ENCODE results near the gene AZU1.

Gene AZU1

GRCh38 chr19:854549-854948 is 26.9 kb downstream of the AZU1 start:
- DNase-seq (ENCODE audit: low read depth, low spot score) = no peak

GRCh38 chr19:855142-855541 is 27.5 kb downstream of the AZU1 start:
- no peak for DNase-seq (ENCODE audit: low read depth, low spot score)

DNA sequence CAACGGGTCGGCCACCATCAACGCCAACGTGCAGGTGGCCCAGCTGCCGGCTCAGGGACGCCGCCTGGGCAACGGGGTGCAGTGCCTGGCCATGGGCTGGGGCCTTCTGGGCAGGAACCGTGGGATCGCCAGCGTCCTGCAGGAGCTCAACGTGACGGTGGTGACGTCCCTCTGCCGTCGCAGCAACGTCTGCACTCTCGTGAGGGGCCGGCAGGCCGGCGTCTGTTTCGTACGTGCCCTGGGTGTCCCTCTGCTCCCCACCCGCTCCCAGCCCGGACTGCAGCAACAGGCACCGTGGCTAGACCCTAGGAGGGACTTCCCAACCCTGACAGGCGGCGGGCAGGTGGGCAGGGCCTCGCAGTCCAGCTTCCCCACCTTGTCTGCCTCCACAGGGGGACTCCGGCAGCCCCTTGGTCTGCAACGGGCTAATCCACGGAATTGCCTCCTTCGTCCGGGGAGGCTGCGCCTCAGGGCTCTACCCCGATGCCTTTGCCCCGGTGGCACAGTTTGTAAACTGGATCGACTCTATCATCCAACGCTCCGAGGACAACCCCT is 28.0 kb downstream of the AZU1 start:
- DNase-seq (ENCODE audit: low read depth, low spot score) = no peak

DNA sequence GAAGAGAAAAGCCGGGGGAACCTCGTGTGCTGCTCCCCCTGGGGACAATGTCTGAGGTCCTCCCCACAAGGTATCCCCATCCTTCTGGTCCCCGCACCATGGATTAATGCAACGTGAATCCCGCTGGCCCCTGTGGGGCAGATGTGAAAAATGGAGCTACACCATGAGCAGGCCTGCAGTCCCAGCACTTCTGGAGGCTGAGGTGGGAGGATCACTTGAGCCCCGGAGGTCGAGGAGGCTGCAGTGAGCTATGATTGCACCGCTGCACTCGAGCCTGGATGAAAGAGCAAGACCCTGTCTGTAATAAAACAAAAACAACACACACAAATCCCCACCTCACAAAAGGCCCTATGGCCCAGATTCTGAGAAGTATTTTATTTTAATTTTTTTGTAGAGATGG is 30.6 kb downstream of the AZU1 start:
- DNase-seq (ENCODE audit: low read depth, low spot score) = no peak

GRCh38 chr19:858868-859843 is 31.5 kb downstream of the AZU1 start, which contains the start of gene CFD:
CFD (plus strand) TSS chr19:859664; CDS start chr19:859690, 26 bp downstream.
- no peak for DNase-seq (ENCODE audit: low read depth, low spot score)

DNA sequence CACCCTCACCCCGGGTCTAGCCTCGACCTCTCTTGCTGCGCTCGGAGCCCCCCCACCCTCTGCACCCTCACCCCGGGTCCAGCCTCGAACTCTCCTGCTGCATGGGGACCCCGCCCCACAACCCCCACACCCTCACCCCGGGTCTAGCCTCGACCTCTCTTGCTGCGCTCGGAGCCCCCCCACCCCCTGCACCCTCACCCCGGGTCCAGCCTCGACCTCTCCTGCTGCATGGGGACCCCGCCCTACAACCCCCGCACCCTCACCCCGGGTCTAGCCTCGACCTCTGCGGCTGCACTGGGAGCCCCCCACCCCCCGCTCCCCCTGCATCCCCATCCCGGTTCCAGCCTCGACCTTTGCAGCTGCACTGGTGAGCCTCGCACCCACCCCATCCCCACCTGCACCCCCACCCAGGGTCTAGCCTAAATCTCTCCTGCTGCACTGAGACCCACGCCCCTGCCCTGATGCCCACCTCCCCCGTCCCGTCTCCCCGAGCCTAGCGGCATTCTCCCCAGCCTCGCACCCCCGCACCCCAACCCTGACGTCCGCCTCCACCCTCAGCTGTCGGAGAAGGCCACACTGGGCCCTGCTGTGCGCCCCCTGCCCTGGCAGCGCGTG is 33.6 kb downstream of the AZU1 start:
- no peak for DNase-seq (ENCODE audit: low read depth, low spot score)

DNA sequence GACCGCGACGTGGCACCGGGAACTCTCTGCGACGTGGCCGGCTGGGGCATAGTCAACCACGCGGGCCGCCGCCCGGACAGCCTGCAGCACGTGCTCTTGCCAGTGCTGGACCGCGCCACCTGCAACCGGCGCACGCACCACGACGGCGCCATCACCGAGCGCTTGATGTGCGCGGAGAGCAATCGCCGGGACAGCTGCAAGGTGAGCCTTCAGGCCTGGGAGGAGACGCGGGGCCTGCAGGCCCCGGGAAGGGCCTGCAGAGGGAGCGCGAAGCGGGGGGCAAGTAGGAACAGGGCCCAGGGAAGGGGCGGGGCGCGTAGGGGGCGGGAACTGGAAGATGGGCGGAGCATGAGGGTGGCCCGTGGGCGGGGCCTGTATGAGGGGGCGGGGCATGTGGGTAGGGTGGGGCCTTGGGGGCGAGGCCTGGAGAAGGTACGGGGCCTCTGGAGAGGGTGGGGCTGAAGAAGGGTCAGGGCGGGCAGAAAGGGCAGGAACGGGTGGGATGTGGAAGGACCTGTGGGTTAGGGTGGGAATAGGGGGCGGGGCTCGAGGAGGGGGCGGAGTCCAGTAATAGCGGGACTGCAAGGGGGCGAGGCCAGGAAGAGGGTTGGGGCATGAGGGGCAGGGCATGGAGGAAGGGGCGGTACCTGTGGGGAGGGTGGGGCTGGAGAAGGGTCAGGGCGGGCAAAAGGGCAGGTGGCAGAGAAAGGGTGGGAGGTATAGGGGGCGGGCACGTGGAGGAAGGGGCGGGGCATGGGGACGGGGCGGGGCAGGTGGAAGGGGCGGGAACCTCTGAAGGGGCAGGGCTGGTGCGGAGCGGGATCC is 34.3 kb downstream of the AZU1 start:
- peak; percentile 45 for DNase-seq (ENCODE audit: low read depth, low spot score)

DNA sequence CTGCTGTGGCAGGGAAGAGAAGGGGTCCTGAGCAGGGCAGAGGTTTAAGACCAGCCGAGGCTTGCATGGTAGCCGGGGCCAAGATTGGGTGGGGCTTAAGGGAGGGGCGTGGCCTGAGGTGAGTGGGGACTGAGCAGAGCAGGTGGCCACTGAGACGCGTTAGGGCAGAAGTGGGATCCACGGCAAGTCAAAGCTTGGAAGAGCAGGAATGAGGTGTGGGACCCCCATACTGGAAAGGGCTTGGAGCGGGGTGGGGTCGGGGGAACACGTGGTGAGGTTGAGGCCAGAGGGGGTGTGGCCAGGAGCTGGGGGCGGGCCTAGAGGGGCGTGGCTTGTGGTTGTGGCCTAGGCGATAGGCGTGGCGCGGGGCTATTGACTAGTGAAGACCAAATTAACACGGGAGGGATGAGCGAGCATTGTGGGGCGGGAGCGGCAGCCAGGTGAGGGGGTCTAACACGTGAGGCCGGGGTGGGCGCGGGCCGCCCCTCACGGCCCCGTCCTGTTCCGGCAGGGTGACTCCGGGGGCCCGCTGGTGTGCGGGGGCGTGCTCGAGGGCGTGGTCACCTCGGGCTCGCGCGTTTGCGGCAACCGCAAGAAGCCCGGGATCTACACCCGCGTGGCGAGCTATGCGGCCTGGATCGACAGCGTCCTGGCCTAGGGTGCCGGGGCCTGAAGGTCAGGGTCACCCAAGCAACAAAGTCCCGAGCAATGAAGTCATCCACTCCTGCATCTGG is 35.1 kb downstream of the AZU1 start:
- DNase-seq (ENCODE audit: low read depth, low spot score) = peak; percentile 56

- no peak for DNase-seq (ENCODE audit: low read depth, low spot score)
Measured at GRCh38 chr19:863315-863620, 35.6 kb downstream of the AZU1 start.

DNA sequence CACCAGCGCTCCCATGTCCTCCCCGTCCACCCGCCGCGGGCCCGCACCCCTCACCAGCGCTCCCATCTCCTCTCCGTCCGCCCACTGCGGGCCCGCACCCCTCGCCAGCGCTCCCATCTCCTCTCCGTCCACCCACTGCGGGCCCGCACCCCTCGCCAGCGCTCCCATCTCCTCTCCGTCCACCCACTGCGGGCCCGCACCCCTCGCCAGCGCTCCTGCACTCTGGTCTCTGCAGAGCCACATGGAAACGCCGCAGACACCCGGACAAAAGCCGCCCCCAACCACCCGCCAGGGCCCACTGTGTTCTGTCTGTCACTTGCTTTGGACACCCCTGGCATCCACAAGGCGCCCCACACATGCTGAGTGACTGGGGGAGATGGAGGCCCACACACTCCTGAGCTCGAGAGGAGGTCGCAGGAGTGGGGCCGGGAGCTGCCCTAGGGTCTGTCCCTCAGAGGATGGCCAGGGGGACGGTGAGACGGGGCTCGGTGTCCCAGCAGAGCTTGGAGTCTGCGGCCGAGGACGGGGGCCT is 39.2 kb downstream of the AZU1 start:
- DNase-seq (ENCODE audit: low read depth, low spot score) = no peak

- DNase-seq (ENCODE audit: low read depth, low spot score) = no peak
Measured at GRCh38 chr19:867301-867793, 39.7 kb downstream of the AZU1 start.

- DNase-seq (ENCODE audit: low read depth, low spot score) = no peak
Measured at GRCh38 chr19:867855-868457, 40.3 kb downstream of the AZU1 start.

DNA sequence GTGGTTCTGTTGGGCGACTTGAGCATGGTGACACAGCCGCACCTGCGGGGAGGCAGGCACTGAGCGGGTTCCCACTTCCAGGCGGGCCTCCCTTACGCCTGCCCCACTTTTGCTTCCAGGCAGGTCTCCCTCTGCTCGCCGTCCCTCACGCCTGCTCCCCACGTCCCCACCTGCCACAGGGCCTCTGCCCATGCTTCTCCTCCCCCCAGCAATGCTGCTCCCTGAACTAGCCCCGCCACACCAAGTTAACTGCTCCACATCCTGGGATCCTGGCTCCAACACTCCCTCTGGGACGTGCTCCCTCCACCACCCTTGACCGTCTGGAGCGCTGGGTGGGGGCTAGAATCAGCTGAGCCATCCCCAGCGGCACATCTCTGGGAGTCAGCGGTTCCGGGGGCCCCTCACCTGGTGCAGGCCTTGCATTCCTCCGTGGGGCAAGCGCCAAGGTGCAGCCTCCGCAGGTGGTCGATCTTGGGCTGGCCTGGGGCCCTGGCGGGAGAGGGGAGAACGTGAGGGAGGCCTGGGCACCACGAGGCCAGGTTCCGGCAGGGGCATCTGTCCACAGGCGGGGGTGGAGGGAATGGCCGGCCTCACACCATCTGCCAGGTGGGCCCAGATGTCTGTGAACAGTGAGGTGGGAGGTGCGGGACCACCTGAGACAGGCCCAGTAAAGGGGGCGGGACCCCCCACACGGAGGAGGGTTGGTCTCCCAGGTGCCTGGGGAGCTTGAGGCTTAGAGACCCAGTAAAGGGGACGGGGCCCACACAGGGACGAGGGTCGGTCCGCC is 41.0 kb downstream of the AZU1 start:
- DNase-seq (ENCODE audit: low read depth, low spot score) = no peak

- DNase-seq (ENCODE audit: low read depth, low spot score) = no peak
Measured at GRCh38 chr19:869245-870177, 41.9 kb downstream of the AZU1 start.

DNA sequence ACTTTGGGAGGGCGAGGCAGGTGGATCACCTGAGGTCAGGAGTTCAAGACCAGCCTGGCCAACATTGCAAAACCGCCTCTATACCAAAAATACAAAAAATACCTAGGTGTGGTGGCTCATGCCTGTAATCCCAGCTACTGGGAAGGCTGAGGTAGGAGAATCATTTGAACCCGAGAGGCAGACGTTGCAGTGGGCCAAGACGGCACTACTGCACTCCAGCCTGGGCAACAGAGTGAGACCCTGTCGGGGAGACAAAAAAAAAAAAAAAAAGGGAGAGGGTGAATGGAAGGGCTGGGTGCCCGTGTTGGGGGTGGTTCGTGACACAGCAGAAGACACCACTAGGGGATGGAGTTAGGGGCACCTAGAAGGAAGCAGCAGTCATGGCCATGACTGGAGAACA is 42.7 kb downstream of the AZU1 start:
- DNase-seq (ENCODE audit: low read depth, low spot score) = no peak

DNA sequence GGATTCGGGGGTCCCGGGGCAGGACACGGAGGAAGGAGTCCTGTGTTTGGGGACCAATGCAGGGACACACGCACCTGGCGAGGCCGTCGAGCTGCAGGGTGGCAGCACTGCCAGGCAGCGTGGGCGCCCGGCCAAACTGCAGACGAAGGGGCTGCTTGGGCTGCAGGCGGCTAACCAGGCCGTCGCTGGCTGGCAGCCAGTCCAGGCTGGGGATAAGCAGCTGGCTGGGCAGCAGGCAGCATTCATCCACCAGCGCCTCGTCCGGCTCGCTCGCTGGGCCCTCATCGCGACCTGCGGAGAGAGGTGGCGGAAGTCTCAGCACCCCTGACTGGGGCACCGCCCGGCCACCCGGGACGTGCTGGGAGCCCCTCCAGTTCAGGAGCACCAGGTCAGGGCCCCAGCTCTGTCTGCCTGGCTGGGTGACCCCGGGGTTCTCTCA is 43.3 kb downstream of the AZU1 start:
- DNase-seq (ENCODE audit: low read depth, low spot score) = no peak

- DNase-seq (ENCODE audit: low read depth, low spot score) = peak; percentile 26
Measured at GRCh38 chr19:871446-872265, 44.0 kb downstream of the AZU1 start.

Measured in activated CD4-positive, CD25-positive, alpha-beta regulatory T cell treated with anti-CD3 and anti-CD28 coated beads, Interleukin-2, amount 50 U/mL, for 16 hours (primary cell).